IPS-20b (cell line): ENCODE data around the gene RAB3A.
A peak's percentile ranks its signal among the peaks of the same experiment; 100 is the strongest.
"Not testable (repeated sequence)": the region's sequence is repeated elsewhere in the genome, so short reads cannot be mapped to it uniquely, and the experiment has no call there.

Source experiments
- H3K27ac ChIP-seq: one replicate; pipeline ENCODE4 v1.5.1; 2013; ENCODE audit warnings: low read length
- H3K27me3 ChIP-seq: 2 replicates; pipeline ENCODE4 v1.6.1; 2013; ENCODE audit warnings: mild to moderate bottlenecking, low read length, inconsistent platforms; ENCODE audit not compliant: insufficient read depth
- H3K36me3 ChIP-seq: 2 replicates; pipeline ENCODE4 v1.6.1; 2013; ENCODE audit warnings: low read depth, mild to moderate bottlenecking, inconsistent platforms, low read length, moderate library complexity; ENCODE audit not compliant: insufficient read depth
- H3K4me1 ChIP-seq: 2 replicates; pipeline ENCODE4 v1.6.1; 2013; ENCODE audit warnings: mild to moderate bottlenecking, control low read depth, inconsistent platforms, low read length, moderate library complexity; ENCODE audit not compliant: insufficient read depth
- H3K4me3 ChIP-seq: 2 replicates; pipeline ENCODE4 v1.5.1; 2013; ENCODE audit warnings: mild to moderate bottlenecking, low read length, inconsistent platforms
- H3K9ac ChIP-seq: 2 replicates; pipeline ENCODE4 v1.6.1; 2013; ENCODE audit warnings: low read depth, mild to moderate bottlenecking, inconsistent platforms, low read length, moderate library complexity
- H3K9me3 ChIP-seq: 2 replicates; pipeline ENCODE4 v1.6.1; 2013; ENCODE audit warnings: mild to moderate bottlenecking, low read depth, low read length, inconsistent platforms; ENCODE audit not compliant: insufficient read depth

RAB3A gene

DNA sequence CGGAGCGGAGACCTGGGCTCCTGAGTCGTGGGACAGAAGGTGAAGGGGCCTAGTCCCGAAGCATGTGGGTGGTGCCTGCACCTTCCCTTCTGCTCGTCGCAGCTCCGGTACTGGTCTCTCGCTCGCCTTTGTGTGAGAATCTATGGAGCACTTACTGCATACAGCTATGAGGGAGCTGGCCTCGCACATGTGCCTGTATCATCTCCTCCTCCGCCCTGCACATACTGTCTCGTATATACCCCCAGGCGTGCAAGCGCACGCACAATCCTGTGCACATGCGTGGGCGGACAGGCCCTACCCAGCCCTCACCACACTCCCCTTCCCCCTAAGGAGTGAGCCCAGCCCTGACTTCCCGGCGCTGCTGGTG, 42.2 kb downstream of the RAB3A start:
- no peak overlapping the region for H3K27ac ChIP-seq

GRCh38 chr19:18160971-18161635, 42.7 kb downstream of the RAB3A start:
- H3K4me3 ChIP-seq: peak overlapping the region; percentile 18; the same call in 1 of the 2 replicates
- no peaks in the 10 kb centered on the region for H3K27me3 ChIP-seq
- peaks cover 41% of the 10 kb centered on the region for H3K36me3 ChIP-seq
- H3K4me1 ChIP-seq: no peaks in the 10 kb centered on the region
- H3K9ac ChIP-seq: no peak overlapping the region
- H3K27ac ChIP-seq: no peak overlapping the region
- no peaks in the 10 kb centered on the region for H3K9me3 ChIP-seq

More for the DNA sequence above, 42.2 kb downstream of the RAB3A start:
- no peaks in the 10 kb centered on the region for H3K4me1 ChIP-seq
- H3K4me3 ChIP-seq: no peak overlapping the region
- peaks cover 38% of the 10 kb centered on the region for H3K36me3 ChIP-seq
- no peak overlapping the region for H3K9ac ChIP-seq
- no peaks in the 10 kb centered on the region for H3K9me3 ChIP-seq
- no peaks in the 10 kb centered on the region for H3K27me3 ChIP-seq

- H3K27me3 ChIP-seq: no peaks in the 10 kb centered on the region
- H3K27ac ChIP-seq: no peak overlapping the region
- H3K4me1 ChIP-seq: no peaks in the 10 kb centered on the region
- no peaks in the 10 kb centered on the region for H3K9me3 ChIP-seq
- peaks cover 37% of the 10 kb centered on the region for H3K36me3 ChIP-seq
- no peak overlapping the region for H3K9ac ChIP-seq
- peak overlapping the region; percentile 18; the same call in 1 of the 2 replicates for H3K4me3 ChIP-seq
These were observed 43.3 kb downstream of the RAB3A start for GRCh38 chr19:18160493-18160970.

GRCh38 chr19:18159810-18160209, 44.0 kb downstream of the RAB3A start:
- peaks cover 35% of the 10 kb centered on the region for H3K36me3 ChIP-seq
- no peak overlapping the region for H3K27ac ChIP-seq
- H3K4me1 ChIP-seq: no peaks in the 10 kb centered on the region
- H3K27me3 ChIP-seq: no peaks in the 10 kb centered on the region
- H3K4me3 ChIP-seq: no peak overlapping the region
- H3K9ac ChIP-seq: no peak overlapping the region
- no peaks in the 10 kb centered on the region for H3K9me3 ChIP-seq

GRCh38 chr19:18159059-18159616, 44.7 kb downstream of the RAB3A start:
- H3K27ac ChIP-seq, H3K4me1 ChIP-seq: not testable (repeated sequence)
- H3K36me3 ChIP-seq: peaks cover 31% of the 10 kb centered on the region

GRCh38 chr19:18158467-18158866, 45.4 kb downstream of the RAB3A start:
- Histone ChIP-seq H3K9ac (no peak overlapping the region), H3K4me1 (peaks cover 3% of the 10 kb centered on the region; the same call in 1 of the 2 replicates), H3K9me3 (no peaks in the 10 kb centered on the region), H3K27me3 (no peaks in the 10 kb centered on the region), H3K36me3 (peaks cover 27% of the 10 kb centered on the region), H3K4me3 (no peak overlapping the region), H3K27ac (no peak overlapping the region)

More at GRCh38 chr19:18159059-18159616, 44.7 kb downstream of the RAB3A start:
- H3K9ac ChIP-seq, H3K4me3 ChIP-seq, H3K27me3 ChIP-seq, H3K9me3 ChIP-seq: not testable (repeated sequence)

DNA sequence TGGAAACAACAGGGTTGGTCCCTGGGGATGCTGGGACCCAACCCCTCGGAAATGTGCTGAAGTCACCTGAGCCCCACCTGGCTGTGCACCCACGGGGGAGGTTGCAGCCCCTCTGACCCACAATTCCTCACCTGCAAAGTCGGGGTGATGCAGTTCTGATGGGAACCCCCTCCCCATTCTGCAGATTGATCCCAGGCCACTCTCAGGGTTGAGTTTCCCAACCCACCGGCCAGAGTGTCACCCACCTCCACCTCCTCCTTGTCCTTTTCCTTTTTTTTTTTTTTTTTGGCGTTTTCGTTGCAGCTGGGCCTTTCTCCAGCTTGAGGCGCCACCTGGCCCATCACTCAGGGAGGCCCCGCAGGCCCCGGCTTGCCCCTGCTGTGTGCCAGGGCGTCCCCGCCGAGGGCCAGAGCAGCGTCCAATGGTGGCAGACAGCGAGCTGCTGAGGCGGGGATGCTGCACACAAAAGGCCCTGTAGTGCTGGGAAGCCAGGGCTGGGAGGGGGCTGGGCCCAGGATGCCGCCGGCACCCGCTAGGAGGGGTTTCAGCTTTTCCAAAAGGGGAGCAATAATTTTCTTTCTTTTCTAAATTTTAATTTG, 46.3 kb downstream of the RAB3A start:
- Histone ChIP-seq H3K9me3 (no peaks in the 10 kb centered on the region), H3K27ac (no peak overlapping the region), H3K4me3 (no peak overlapping the region), H3K36me3 (peaks cover 19% of the 10 kb centered on the region), H3K4me1 (peaks cover 3% of the 10 kb centered on the region; the same call in 1 of the 2 replicates), H3K27me3 (no peaks in the 10 kb centered on the region), H3K9ac (peak overlapping the region; percentile 37; the same call in 1 of the 2 replicates)

GRCh38 chr19:18156841-18157464, 46.9 kb downstream of the RAB3A start:
- Histone ChIP-seq H3K4me3 (no peak overlapping the region), H3K27ac (no peak overlapping the region), H3K9ac (peak overlapping the region; percentile 37; the same call in 1 of the 2 replicates), H3K36me3 (peaks cover 15% of the 10 kb centered on the region), H3K27me3 (no peaks in the 10 kb centered on the region), H3K4me1 (peaks cover 3% of the 10 kb centered on the region; the same call in 1 of the 2 replicates), H3K9me3 (no peaks in the 10 kb centered on the region)

- no peak overlapping the region for H3K27ac ChIP-seq
- peaks cover 10% of the 10 kb centered on the region; the same call in 1 of the 2 replicates for H3K36me3 ChIP-seq
- H3K27me3 ChIP-seq: no peaks in the 10 kb centered on the region
- no peaks in the 10 kb centered on the region for H3K9me3 ChIP-seq
- H3K4me3 ChIP-seq: no peak overlapping the region
- H3K9ac ChIP-seq: no peak overlapping the region
- peaks cover 3% of the 10 kb centered on the region; the same call in 1 of the 2 replicates for H3K4me1 ChIP-seq
These were observed 47.6 kb downstream of the RAB3A start for GRCh38 chr19:18156268-18156667.

- peaks cover 3% of the 10 kb centered on the region; the same call in 1 of the 2 replicates for H3K4me1 ChIP-seq
- peaks cover 10% of the 10 kb centered on the region; the same call in 1 of the 2 replicates for H3K36me3 ChIP-seq
- H3K27ac ChIP-seq: no peak overlapping the region
- H3K4me3 ChIP-seq: no peak overlapping the region
- no peak overlapping the region for H3K9ac ChIP-seq
- no peaks in the 10 kb centered on the region for H3K9me3 ChIP-seq
- H3K27me3 ChIP-seq: no peaks in the 10 kb centered on the region
These were observed 48.5 kb downstream of the RAB3A start for GRCh38 chr19:18155095-18156087.
